ENCODE data around the gene PVALB. TPM values are rescaled to one million over a fixed set of nuclear protein-coding genes. Genes with fewer than 3 reads are reported as not detected.

PVALB gene
- total RNA-seq, 1 donor from 2014 or later: not detected

DNA sequence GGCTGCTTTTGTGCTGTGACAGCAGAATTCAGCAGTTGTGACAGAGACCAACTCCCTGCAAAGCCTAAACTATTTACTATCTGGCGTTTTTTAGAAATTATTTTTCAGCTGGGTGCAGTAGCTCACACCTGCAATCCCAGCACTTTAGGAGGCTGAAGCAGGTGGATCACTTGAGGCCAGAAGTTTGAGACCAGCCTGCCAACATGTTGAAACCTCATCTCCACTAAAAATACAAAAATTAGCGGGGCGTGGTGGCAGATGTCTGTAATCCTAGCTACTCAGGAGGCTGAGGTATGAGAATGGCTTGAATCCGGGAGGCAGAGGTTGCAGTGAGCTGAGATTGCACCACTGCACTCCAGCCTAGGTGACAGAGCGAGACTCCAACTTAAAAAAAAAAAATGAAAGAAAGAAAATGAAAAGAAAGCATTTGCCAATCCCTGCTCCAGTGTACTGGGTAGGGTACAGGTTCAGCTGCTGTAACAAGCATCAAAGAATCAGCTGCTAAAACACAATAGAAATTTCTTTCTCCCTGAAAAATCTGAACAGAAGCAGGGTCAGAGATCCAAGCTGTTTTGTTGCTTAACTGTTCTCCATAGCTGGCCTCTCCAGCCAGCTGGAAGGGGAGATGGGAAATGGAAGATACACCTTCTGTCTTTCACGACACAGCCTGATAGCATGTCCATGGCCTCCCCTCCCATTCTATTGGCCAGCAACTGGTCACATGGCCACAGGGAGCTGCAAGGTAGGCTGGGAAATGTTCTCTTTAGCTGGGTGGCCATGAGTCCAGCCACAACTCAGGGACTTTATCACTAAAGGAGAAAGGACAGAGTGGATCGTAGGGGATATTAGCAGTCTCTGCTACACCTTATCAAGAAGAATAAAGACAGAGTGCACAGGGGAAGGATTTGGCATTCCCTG, 35.5 kb upstream of the PVALB start:
- H3K27me3 Mint-ChIP-seq (ENCODE audit: low read depth): peaks cover 37% of the 10 kb centered on the region
- H3K4me1 Mint-ChIP-seq (ENCODE audit: low read depth): peaks cover 5% of the 10 kb centered on the region
- TF ChIP-seq, protein P1, sequence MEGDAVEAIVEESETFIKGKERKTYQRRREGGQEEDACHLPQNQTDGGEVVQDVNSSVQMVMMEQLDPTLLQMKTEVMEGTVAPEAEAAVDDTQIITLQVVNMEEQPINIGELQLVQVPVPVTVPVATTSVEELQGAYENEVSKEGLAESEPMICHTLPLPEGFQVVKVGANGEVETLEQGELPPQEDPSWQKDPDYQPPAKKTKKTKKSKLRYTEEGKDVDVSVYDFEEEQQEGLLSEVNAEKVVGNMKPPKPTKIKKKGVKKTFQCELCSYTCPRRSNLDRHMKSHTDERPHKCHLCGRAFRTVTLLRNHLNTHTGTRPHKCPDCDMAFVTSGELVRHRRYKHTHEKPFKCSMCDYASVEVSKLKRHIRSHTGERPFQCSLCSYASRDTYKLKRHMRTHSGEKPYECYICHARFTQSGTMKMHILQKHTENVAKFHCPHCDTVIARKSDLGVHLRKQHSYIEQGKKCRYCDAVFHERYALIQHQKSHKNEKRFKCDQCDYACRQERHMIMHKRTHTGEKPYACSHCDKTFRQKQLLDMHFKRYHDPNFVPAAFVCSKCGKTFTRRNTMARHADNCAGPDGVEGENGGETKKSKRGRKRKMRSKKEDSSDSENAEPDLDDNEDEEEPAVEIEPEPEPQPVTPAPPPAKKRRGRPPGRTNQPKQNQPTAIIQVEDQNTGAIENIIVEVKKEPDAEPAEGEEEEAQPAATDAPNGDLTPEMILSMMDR (IDR thresholded peaks at IDR 0.05): no peak
- H3K4me3 Mint-ChIP-seq (ENCODE audit: unreplicated experiment): no peak overlapping the region
- H3K36me3 Mint-ChIP-seq (ENCODE audit: low read depth): no peaks in the 10 kb centered on the region
- no peaks in the 10 kb centered on the region for H3K9me3 Mint-ChIP-seq (ENCODE audit: low read depth)
- no peak overlapping the region for H3K27ac Mint-ChIP-seq (ENCODE audit: unreplicated experiment)
- no peak for DNase-seq (ENCODE audit: low spot score)

DNA sequence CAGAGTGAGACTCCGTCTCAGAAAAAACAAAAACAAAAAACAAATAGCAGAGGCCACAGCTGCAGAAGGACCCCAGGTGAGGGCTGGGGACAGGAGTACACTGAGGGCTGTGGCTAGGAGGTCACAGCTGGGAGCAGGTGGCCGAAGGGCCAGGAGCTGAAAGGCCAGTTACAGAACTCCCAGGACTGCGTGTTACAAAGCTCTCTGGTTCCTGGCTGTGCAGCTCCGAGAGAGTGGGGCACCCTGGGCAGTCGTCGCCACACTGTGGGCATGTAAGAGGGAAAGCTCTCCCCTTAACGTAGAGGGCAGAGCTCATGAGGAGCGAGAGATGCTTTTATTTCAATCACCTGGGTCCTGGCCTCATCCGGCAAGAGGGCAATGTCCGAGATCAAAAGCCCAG, 33.8 kb upstream of the PVALB start:
- H3K27ac Mint-ChIP-seq (ENCODE audit: unreplicated experiment): no peak overlapping the region
- TF ChIP-seq, protein P1 (IDR thresholded peaks at IDR 0.05): no peak
- H3K4me1 Mint-ChIP-seq (ENCODE audit: low read depth): no peaks in the 10 kb centered on the region
- H3K27me3 Mint-ChIP-seq (ENCODE audit: low read depth): peaks cover 39% of the 10 kb centered on the region
- H3K4me3 Mint-ChIP-seq (ENCODE audit: unreplicated experiment): no peak overlapping the region
- H3K9me3 Mint-ChIP-seq (ENCODE audit: low read depth): no peaks in the 10 kb centered on the region
- no peak for DNase-seq (ENCODE audit: low spot score)
- H3K36me3 Mint-ChIP-seq (ENCODE audit: low read depth): no peaks in the 10 kb centered on the region

DNA sequence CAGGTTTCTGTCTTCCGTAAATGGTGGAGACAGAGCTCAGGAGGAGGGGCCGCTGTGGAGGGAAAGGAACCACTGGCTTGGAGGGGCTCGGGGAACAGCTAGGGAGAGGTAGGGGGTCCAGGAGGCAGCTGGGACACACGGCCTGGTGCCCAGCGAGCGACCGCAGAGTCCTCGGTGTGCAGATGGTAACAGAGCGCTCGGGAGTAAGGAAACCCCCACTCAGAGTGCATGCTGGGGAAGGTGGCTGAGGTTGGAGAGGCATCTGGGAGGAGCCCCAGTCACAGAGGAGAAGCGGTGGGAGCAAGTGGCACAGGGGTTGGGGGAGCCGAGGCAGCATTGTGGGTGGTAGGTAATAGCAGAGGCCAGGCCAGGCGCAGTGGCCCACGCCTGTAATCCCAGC, 33.2 kb upstream of the PVALB start:
- TF ChIP-seq, protein P1 (IDR thresholded peaks at IDR 0.05): no peak
- Mint-ChIP-seq H3K36me3 (ENCODE audit: low read depth) (no peaks in the 10 kb centered on the region), H3K4me1 (ENCODE audit: low read depth) (no peaks in the 10 kb centered on the region), H3K9me3 (ENCODE audit: low read depth) (no peaks in the 10 kb centered on the region), H3K27ac (ENCODE audit: unreplicated experiment) (no peak overlapping the region), H3K4me3 (ENCODE audit: unreplicated experiment) (no peak overlapping the region), H3K27me3 (ENCODE audit: low read depth) (peaks cover 46% of the 10 kb centered on the region)
- no peak for DNase-seq (ENCODE audit: low spot score)

DNA sequence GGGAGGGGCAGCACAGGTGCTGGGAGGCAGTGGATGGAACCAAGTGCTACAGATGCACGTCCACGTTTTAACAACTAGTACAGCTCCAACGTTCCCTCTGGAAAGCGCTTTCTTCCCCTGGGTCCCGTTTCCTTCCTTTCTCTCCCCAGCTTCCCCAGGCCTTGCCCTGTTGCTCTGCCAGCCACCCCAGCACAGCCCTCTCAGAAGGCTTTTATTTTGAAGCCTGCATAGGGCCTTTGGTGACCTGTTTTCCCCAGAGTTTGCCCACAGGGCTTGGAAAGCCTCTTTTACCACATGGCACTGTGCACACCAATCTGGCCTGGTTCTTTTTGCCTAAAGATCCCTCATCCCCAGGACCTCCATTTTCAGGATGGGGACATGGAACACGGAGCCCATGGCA, 30.1 kb upstream of the PVALB start:
- TF ChIP-seq, protein P1 (IDR thresholded peaks at IDR 0.05): no peak
- no peaks in the 10 kb centered on the region for H3K4me1 Mint-ChIP-seq (ENCODE audit: low read depth)
- no peak overlapping the region for H3K27ac Mint-ChIP-seq (ENCODE audit: unreplicated experiment)
- no peaks in the 10 kb centered on the region for H3K9me3 Mint-ChIP-seq (ENCODE audit: low read depth)
- no peaks in the 10 kb centered on the region for H3K36me3 Mint-ChIP-seq (ENCODE audit: low read depth)
- H3K27me3 Mint-ChIP-seq (ENCODE audit: low read depth): peaks cover 74% of the 10 kb centered on the region
- H3K4me3 Mint-ChIP-seq (ENCODE audit: unreplicated experiment): no peak overlapping the region
- DNase-seq (ENCODE audit: low spot score): no peak

DNA sequence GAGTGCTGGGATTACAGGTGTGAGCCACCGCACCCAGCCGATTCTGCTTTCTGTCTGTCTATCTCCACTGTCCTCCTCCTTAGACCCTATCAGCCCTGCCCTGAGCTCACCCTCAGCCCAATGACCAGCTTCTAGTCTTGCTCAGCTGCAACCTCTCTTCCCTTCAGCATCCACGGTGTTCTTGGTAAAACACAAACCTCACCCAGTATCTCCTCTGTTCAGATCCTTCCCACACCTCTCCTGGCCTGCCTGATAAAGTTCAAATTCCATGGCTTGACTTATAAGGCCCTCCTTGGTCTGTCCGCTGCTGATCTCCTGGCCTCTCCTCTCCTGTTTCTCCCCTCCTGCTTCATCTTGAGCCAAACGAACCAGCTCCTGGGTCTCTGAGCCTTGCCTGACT, 29.4 kb upstream of the PVALB start:
- Mint-ChIP-seq H3K27ac (ENCODE audit: unreplicated experiment) (no peak overlapping the region), H3K4me1 (ENCODE audit: low read depth) (no peaks in the 10 kb centered on the region), H3K36me3 (ENCODE audit: low read depth) (no peaks in the 10 kb centered on the region), H3K27me3 (ENCODE audit: low read depth) (peaks cover 80% of the 10 kb centered on the region), H3K4me3 (ENCODE audit: unreplicated experiment) (no peak overlapping the region), H3K9me3 (ENCODE audit: low read depth) (no peaks in the 10 kb centered on the region)
- DNase-seq (ENCODE audit: low spot score): no peak
- TF ChIP-seq, protein P1 (IDR thresholded peaks at IDR 0.05): no peak

All from chondrocyte (in vitro differentiated cells).